NCI-H2029 (cell line): ENCODE measurements around the gene COL19A1.
"Not testable (repeated sequence)": the region's sequence is repeated elsewhere in the genome, so short reads cannot be mapped to it uniquely, and the experiment has no call there.

Source experiments
- DNase-seq: peaks from one replicate; lab custom pipeline; 2025; lab: John Stamatoyannopoulos, UW

The COL19A1 gene

DNA sequence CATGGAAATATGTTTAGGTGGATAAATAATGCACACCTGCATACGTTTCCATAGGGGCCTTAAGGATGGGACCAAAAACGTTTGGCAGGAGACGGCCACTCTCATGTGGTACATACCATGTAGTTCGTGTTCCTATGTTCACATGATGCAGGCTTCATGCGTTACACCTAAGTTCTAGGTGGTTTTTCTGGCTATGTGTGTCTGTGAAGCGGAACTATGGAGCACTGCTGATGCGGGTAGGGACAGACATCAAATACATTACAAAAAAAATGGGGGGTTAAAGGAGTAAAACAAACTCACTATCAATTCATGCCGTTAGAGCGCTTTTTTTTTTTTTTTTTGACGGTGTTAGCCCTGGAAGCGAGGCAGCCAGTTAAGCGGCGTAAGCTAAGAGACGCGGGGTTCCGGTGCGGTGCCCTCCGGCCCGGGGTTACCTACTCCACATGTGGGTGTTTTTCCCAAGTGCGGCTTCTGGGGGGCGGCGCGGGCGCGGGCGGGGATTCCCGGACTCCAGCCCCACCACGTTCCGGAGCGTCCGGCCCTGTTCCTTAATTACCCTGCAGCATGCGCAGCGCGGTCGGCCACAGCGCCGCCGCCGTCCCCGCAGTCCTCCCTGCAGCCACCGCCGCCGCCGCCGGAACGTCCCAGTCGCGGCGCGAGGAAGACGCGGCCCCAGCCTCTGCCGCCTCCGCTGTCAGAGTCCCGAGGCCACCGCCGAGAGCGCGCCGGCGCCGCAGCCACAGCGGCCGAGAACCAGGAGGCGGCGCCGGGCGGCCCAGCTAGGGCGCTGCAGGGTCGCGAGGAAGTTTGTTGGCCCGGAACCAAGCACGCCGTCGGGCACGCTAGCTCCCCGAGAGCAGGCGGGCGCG, 648 bp downstream of the COL19A1 start:
- DNase-seq: peak; percentile 16

- no peak for DNase-seq
These were observed 1.3 kb downstream of the COL19A1 start for GRCh38 chr6:69867639-69867976.

DNA sequence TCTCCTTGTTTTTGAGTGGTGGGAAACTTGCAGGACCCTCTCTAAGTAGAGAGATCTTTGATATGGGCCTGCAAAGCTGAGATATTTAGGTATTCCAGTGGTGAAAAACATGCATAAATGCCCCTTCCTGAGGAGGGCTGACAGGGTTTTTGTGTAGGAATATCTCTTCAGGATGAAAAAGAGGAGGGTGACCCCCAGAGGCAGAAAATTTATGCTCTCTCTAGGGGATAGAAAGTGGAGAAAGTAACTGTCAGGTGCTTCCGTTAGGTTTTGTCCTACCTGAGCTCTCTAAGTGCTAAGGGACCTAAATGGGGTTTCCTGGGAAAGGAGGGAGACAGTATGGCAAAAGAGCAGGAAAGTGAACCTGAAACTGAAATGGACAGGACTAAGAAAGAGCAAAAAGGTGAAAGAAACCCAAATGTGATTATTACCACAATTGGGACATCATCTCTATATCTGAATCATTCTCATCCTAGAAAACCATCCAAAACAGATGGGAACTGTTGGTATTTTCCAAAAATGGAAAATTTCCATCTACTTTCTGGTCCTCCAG, 2.0 kb downstream of the COL19A1 start:
- DNase-seq: no peak

DNA sequence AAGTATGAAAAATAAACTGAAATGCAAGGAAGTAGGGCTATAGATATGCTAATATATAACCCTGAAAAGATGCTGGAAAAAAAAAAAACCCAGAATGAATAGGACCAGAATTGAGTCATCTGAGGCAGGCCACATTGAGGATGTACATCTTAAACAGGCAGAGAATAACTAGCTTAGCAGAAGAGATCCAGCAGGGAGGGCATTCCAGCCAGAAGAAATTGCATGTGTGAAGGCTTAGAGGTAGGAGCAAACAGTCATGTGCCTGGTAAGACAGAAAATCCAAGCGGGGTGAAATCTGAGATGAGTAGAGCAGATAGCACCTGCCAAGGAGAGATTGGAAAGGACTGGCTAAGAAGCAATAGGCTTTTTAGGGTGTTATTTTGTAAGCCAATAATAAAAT, 2.6 kb downstream of the COL19A1 start:
- DNase-seq: no peak

- DNase-seq: no peak
These were observed 4.8 kb downstream of the COL19A1 start for GRCh38 chr6:69871107-69871506.

DNA sequence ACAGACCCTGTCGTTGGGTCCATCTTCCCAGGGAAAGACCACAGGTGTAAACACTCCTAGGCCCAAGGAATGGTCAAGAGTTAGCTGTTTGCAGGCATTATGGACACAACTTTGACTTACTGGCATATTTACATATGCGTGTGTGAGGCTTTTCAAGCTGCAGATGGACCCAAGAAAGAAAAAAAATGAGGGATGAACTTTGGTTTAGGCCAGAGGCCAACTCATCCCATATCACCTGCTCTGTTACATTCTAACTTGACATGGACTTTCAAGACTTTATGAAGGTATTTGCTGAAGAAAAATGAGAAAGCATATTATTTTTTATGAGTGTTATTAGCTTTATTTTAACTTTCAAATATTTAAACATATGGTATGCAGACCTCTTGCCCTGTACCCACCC, 6.9 kb downstream of the COL19A1 start:
- no peak for DNase-seq

DNA sequence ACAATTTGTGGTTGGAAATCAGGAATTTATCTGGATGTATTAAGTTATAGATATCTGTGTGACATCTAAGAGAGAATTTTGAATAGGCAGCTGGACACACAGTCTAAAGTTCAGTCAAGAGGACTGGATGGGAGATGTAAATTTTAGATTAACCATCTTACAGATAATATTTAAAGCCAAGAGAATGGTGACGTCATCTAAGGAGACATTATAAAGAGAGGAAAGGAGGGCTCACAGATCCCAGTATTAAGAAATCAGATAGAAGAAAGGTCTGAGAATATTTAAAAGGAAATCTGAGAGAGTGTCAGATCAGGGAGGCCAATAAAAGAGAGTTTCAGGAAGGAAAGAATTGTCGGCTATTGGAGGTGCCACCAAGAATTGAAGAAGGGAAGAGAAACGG, 9.4 kb downstream of the COL19A1 start:
- no peak for DNase-seq

DNA sequence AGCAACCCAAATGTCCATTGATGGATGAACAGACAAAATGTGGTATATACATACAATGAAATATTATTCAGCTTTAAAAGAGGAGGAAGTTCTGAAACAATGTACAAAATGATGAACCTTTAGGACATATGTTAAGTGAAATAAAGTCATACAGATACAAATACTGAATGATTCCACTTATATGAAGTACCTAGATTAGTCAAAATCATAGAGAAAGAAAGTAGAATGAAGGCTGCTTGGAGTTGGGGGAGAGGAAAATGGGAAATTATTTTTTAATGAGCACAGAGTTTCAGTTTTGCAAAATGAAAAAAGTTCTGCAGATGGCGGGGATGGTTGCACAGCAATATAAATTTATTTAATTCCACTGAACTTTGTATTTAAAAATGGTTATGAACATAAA, 12.4 kb downstream of the COL19A1 start:
- no peak for DNase-seq

- no peak for DNase-seq
These were observed 14.2 kb downstream of the COL19A1 start for GRCh38 chr6:69880601-69881000.

GRCh38 chr6:69881322-69882151, 15.2 kb downstream of the COL19A1 start:
- no peak for DNase-seq

DNA sequence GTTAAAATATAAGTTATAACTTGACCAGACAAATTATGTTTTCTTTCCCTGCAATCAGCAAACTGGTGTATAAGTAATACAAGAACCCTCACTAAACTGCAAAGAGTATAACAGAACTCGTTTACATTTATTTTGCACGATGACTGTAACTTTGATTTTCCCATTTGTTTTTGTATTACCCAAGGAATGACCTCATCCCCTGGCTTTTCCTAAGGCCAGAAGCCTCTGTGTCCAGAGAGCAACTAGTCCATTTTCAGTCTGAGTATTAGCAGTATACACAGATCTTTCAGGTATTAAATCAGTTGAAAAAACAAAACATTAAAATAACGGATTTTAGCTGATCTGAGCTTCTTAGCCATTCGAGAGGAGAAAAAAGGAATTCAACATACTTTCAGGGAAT, 17.2 kb downstream of the COL19A1 start:
- no peak for DNase-seq

- no peak for DNase-seq
These were observed 17.9 kb downstream of the COL19A1 start for GRCh38 chr6:69884231-69884630.

- DNase-seq: no peak
These were observed 20.7 kb downstream of the COL19A1 start for GRCh38 chr6:69887026-69887425.

DNA sequence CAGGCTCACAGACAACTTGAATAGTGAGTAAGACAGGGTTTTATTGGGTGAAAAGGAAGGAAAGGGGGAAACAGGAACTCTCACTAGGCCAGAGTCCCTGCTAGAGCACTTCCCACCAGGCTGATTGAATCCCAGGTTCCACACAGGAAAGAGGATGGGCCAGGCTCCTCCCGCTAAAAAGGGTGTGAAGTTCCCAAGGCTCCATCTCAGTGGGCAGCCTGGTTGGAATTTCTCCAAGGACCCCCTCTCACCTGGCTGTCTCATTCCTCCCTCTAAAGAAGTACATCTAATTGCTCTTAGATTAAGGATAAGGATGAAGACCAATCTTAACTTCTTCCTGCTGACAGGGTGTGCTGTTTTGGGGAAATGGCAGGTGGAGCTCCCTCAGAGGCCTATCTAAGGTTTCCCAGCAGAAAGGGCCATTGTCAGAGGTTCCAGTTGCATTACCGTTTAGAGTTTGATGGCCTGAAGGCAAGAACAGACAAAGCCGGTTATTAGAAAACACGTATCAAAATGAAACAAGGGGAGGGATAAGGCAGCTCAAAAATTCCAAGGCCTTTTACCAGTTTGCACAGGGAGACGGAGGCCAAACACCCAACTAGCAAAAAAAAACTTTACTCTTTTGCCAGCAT, 21.5 kb downstream of the COL19A1 start:
- DNase-seq: no peak

GRCh38 chr6:69888482-69889233, 22.3 kb downstream of the COL19A1 start:
- DNase-seq: no peak

DNA sequence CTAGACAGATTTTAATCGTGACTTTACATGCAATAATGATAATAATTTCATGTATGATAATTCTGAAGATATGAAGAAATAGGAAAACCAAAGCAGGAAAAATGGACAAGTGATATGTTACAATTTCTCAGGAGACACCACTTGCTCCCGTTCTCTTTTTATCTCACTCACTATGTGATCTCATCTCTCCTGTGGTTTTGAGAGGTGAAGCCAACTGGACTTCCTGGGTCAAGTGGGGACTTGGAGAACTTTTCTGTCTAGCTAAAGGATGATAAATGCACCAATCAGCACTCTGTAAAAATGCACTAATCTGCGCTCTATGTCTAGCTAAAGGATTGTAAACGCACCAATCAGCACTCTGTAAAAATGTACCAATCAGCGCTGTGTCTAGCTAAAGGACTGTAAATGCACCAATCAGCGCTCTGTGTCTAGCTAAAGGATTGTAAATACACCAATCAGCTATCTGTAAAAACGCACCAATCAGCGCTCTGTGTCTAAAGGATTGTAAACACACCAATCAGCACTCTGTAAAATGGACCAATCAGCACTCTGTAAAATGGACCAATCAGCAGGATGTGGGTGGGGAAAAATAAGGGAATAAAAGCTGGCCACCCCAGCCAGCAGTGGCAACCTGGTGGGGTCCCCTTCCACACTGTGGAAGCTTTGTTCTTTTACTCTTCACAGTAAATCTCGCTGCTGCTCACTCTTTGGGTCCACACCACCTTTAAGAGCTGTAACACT, 23.0 kb downstream of the COL19A1 start:
- not testable (repeated sequence) for DNase-seq

- DNase-seq: not testable (repeated sequence)
These were observed 26.2 kb downstream of the COL19A1 start for GRCh38 chr6:69892561-69892960.

DNA sequence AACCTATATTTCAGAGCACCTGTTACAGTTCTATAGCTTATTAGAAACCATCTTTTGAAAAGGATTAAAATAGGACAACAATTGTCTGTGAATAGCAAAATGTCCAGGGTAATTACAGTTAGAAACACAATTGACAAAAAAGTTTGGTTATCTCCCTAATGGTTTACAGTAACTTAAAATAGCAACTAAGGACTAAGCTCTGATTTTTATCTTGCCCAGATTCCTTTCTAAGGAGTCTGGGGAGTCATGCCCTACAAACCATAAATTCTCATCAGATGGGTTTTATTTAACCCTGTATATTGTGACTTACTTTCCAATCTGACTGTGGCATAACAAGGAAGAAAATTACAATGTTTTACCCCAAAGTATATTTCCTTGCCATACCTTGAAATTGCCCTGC, 26.9 kb downstream of the COL19A1 start:
- not testable (repeated sequence) for DNase-seq

- no peak for DNase-seq
These were observed 28.4 kb downstream of the COL19A1 start for GRCh38 chr6:69894578-69895347.

- DNase-seq: no peak
These were observed 29.0 kb downstream of the COL19A1 start for GRCh38 chr6:69895396-69895795.
